Brain pericyte (primary cell): ENCODE measurements around the gene EML6.
"Not testable (repeated sequence)": the region's sequence is repeated elsewhere in the genome, so short reads cannot be mapped to it uniquely, and the experiment has no call there.

Experiments
- DNase-seq: peaks from one replicate; pipeline ENCODE4 v3.0.0-alpha.2; 2012; ENCODE audit warnings: low read depth, low spot score

The EML6 gene

GRCh38 chr2:54845094-54845493 is 121.6 kb downstream of the EML6 start:
- DNase-seq, result no peak

DNA sequence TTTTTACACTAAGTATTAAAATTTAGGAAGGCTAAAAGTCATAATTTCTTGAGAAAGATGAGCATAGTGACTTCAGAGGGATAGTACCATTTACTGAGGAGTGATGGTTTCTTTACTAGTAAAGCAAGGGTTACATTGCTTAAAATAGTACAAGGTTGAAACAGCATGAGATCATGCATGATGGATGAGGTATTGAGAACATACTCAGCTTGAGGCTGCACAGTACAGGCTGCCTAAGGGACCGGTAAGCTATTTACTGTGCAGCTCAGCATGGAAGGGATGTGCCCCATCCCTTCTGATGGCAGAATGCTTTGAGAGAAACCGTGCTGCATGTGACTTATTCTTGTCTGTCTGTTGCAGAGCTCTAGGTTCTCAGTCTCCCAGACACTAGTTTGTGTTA is 122.1 kb downstream of the EML6 start:
- DNase-seq, result no peak

- no peak for DNase-seq
Measured at GRCh38 chr2:54850171-54851122, 127.0 kb downstream of the EML6 start.

DNA sequence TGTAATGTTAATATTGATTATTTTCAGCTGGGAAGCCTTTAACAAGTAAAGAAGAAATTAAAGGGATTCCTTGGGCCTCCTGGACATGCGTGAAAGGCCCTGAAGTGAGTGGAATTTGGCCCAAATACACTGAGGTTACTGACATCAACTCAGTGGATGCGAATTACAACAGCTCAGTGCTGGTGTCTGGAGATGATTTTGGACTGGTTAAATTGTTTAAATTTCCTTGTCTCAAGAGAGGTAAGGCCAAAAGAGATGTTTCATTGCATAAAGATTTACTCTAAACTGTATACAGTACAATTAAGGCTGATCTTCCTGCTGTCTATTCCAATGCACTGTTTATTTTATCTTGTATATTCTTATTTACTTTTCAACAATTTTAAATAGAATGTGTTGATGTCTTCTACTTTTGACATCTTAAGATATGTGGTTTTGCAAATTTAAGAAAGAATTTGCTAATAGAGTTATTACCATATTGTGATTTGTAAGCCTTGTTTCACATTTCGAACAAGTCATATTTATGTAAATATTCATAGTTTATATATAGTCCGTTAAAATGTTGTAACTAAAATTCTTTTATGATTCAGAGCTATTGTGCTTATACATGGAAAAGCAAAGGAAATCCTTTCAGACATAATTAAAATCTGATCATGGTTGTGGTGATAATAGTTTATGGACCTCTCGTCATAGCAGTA is 130.3 kb downstream of the EML6 start:
- DNase-seq, result no peak

- no peak for DNase-seq
Measured at GRCh38 chr2:54855434-54855833, 132.0 kb downstream of the EML6 start.

DNA sequence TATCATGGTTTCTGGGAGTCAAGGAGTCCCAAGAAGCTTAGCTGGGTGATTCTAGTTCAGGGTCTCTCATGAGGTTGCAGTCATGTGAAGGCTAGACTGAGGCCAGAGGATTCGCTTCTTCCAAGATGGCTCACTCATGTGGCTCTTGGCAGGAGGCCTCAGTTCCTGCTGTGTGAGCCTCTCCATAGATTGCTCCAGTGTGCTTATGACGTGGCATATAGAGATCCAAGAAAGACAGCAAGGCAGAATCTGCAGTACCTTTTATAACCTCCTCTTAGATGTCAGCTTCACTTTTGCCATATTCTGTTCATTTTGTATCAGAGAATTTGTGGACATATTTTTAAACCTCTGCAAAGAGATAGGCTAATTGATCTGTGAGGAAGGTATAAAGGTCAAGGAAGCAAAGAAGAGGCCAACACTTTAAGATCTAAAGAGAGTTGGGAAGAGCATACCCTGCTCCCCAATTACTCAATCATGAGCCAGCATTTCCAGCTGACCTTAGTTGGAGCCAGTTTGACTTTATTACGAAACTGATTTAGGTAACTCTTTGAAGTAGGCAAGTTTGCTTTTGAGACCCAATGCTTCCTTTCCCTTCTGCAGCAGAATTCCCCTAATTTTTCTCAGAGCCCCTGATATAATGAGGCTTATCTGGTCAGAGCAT is 134.7 kb downstream of the EML6 start:
- DNase-seq, result no peak

- no peak for DNase-seq
Measured at GRCh38 chr2:54859416-54859815, 136.0 kb downstream of the EML6 start.

DNA sequence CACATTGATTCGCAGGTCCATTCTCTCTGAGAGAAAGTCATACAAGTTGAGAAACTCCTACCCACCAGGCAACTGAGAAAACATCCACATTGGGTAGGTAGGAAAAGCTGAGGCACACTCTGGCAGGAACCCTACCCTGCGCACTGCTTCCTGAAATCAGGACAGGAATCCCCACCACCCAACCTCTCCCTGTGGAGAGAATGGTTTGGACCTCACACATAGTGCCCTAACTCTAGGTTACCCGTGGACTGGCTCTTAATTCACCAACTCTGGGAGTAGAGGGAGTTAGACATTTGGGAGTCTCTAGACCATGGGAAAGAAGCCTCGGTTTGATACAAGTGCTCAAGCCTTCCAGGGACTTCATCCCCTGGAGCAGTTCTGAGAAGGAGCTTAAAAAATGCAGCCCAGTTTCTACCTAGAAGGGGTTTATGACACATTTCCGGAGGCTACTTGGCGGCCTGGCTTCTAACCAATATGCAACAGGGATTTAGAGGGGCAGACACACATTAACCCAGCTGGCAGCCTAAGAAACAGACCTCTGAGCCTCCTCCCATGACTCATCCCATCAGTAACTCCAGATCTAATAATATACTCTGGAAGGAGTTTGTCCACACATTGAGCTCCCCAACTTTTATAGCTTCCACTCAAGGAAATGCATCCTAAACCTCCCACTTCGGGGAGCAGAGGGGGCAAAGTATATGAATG is 136.7 kb downstream of the EML6 start:
- no peak for DNase-seq

- no peak for DNase-seq
Measured at GRCh38 chr2:54862229-54862628, 138.8 kb downstream of the EML6 start.

DNA sequence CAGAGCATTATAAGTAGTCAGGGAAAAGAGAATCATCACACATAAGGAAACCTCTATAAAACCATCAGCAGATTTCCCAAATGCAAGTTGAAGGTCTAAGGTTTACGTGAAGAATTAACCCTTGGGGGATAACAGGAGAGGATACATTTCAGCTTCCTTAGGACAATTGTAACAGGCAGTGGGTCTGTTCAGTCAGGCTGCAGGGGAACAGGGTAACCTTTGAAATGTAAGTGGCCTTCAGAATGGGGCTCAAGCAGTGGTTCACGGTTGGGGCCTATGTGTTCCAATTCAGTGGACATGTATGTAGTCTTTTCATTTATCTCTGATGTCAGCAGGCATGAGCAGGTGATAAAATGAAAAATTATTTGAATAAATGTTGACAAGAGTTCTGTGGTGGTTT is 139.3 kb downstream of the EML6 start:
- no peak for DNase-seq

GRCh38 chr2:54863660-54864059 is 140.2 kb downstream of the EML6 start:
- no peak for DNase-seq

- DNase-seq, result no peak
Measured at GRCh38 chr2:54864096-54864495, 140.6 kb downstream of the EML6 start.

GRCh38 chr2:54864727-54865126 is 141.3 kb downstream of the EML6 start:
- DNase-seq, result no peak

- no peak for DNase-seq
Measured at GRCh38 chr2:54866179-54866578, 142.7 kb downstream of the EML6 start.

- DNase-seq, result no peak
Measured at GRCh38 chr2:54866868-54867267, 143.4 kb downstream of the EML6 start.

DNA sequence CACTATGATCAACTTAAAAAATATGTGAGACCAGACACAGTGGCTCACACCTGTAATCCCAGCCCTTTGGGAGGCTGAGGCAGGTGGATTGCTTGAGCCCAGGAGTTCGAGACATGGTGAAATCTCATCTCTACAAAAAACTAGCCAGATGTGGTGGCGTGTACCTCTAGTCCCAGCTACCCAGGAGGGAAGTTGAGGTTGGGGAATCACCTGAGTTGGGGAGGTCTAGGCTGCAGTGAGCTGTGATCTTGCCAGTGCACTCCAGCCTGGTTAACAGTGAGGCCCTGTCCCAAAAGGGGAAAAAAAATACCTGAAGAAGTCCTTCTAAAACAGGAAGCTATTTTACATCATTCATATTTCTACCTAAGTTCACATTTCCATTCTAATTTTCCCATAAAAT is 144.0 kb downstream of the EML6 start:
- no peak for DNase-seq

- DNase-seq, result peak; percentile 41
Measured at GRCh38 chr2:54871457-54872107, 148.1 kb downstream of the EML6 start.

DNA sequence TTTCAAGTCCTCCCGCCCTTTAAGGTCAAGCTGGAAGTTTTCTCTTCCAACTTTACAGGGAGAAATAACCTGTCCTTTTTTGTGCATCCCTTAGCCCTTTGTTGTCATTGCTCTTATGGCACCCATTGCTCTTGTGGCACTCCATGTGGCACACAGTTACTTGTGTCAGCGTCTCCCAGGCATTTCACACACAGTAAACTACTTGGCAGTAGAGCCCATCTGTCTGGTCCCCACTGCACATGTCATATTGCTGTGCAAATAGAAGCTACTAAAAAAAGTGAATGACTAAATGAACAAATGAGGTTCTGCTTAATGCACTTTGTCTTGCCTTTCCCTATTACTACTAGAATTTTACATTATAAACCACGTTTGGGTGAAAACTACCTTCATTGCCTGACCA is 149.3 kb downstream of the EML6 start:
- DNase-seq, result no peak

DNA sequence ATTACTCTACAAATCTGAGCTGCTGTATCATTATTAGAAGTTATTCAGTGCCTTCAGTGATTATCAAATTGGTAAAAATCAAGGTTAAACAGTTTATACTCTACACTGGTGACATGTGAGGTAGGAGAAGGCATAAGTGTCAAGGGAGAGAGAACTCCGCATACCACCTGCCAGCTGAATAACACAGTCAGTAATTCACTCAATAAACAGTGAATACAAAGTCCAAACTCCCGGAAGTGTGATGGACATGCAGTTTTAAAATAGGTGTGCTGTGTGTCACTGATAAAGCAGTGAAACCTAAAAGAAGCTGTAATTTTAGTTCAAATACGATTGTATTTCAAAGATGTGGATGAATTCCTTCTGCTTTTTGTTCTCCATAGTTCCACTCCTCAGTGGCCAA is 149.8 kb downstream of the EML6 start:
- not testable (repeated sequence) for DNase-seq

DNA sequence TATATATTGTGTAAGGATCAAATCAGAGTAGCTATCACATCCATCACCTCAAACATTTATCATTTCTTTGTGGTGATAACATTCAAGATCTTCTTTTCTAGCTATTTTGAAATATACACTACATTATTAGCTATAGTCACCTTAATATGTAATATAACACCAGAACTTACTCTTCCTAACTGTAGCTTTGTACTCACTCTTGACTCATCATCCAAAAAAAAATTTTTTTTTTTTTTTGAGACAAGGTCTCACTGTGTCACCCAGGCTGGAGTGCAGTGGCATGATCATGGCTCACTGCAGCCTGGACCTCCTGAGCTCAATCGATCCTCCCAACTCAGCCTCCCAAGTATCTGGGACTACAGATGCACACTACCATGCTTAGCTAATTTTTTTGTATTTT is 153.3 kb downstream of the EML6 start:
- DNase-seq, result no peak

DNA sequence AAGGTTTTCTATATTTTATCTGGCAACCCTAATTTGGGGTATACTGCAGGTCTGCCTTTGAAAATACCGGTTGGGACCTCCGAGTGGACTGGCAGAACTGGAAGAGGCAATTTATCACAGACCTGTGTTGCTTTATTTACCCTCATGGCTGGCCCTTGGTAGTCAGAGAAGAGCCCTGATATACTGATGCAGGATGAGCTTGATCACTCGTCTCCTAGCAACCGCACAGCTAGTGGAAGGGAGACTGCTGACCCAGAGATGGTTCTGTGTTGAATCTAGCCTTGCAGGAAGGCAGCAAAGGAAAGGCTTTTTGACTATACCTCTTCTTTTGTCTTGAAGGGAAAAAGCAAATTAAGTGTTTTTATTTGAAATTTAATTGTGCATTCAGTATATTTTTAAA is 154.7 kb downstream of the EML6 start:
- no peak for DNase-seq
